Mucosa of stomach (tissue), 1 donor: ENCODE measurements around the gene SLC45A3.
A peak's percentile ranks its signal among the peaks of the same experiment; 100 is the strongest.

Experiments
- H3K27me3 ChIP-seq: one replicate; pipeline ENCODE4 v1.7.0; 2013; ENCODE audit warnings: mild to moderate bottlenecking, low read length; ENCODE audit not compliant: control insufficient read depth, insufficient read depth
- H3K36me3 ChIP-seq: one replicate; pipeline ENCODE4 v1.7.0; 2013; ENCODE audit warnings: low read length; ENCODE audit not compliant: control insufficient read depth, insufficient read depth
- H3K4me1 ChIP-seq: one replicate; pipeline ENCODE4 v1.7.0; 2013; ENCODE audit warnings: mild to moderate bottlenecking, low read length; ENCODE audit not compliant: control insufficient read depth, insufficient read depth
- H3K4me3 ChIP-seq: one replicate; pipeline ENCODE4 v1.7.0; 2013; ENCODE audit warnings: low read length
- H3K9ac ChIP-seq: one replicate; pipeline ENCODE4 v1.7.0; 2013; ENCODE audit warnings: mild to moderate bottlenecking, low read length, moderate library complexity
- H3K9me3 ChIP-seq: one replicate; pipeline ENCODE4 v1.7.0; 2013; ENCODE audit warnings: mild to moderate bottlenecking, low read length, moderate library complexity; ENCODE audit not compliant: control insufficient read depth
- donor health status: Pancreatic carcinoma.

SLC45A3 gene

DNA sequence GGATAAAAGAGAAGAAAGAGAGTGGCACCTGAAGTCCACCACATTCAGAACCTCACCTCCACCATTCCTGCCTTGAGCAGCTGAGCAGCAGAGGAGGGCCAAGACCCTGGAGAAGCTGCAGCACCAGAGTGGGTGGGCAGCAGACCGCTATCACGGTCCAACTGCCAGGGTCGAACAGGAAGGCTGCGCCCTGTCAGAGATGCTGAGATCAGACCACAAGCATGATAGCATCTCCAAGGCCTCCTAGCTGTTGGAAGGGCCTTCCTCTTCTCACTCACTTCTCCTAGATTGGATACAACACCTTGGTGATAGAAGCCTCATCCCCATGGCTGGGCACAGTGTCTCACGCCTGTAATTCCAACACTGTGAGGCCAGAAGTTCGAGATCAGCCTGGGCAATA lies 12.1 kb upstream of the SLC45A3 start:
- H3K4me3 ChIP-seq: no peak overlapping the region
- H3K4me1 ChIP-seq: no peaks in the 10 kb centered on the region

DNA sequence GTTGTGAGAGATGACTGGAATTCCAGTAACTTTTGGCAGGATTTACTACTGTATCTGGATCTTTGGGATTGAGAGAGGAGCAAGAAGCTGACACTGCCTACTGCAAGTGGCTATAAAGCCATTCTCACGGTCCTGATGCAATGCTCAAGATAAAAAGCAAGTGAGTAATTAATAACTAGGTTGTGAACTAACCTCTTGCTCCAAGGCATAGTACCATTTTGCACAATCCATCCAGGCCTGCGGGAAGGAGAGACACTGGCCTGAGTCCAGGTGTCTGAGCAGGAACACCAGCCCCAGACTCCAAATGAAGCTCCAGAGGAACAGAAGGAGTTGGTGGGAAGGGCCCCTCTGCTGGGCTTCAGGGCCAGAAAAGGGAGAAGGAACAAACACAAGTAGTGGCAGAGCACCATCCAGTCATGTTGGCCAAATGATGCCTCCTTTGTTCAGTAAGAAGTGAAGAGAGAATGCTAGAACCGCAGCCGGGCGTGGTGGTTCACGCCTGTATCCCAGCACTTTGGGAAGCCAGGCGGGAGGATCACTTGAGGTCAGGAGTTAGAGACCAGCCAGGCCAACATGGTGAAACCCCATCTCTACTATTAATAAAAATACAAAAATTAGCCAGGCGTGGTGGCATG lies 9.9 kb upstream of the SLC45A3 start:
- H3K9me3 ChIP-seq: no peaks in the 10 kb centered on the region
- H3K27me3 ChIP-seq: no peaks in the 10 kb centered on the region
- no peaks in the 10 kb centered on the region for H3K4me1 ChIP-seq
- H3K9ac ChIP-seq: no peak overlapping the region
- H3K4me3 ChIP-seq: no peak overlapping the region
- no peaks in the 10 kb centered on the region for H3K36me3 ChIP-seq

More for the DNA sequence above, 12.1 kb upstream of the SLC45A3 start:
- Histone ChIP-seq H3K27me3 (no peaks in the 10 kb centered on the region), H3K9me3 (no peaks in the 10 kb centered on the region), H3K9ac (no peak overlapping the region), H3K36me3 (no peaks in the 10 kb centered on the region)

DNA sequence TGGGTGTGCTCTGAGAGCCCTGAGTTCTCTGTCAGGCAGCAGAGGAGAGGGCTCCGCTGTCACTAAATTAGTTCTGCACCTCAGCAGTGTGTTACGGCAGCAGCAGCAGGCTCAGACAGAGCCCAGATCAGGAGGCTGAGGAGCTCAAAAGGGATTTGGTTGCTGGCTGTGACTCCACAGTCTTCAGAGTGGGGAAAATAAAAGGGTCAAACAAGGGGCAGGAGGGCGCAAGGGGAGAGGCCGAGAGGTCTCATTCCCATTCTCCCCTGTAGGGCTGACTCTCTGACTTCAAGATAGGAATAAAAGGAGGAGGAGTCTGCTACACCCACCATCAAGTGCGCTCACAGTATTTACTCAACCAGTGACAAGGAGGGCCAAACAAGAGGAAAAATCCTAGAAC lies 9.2 kb upstream of the SLC45A3 start:
- Histone ChIP-seq H3K4me1 (no peaks in the 10 kb centered on the region), H3K9ac (no peak overlapping the region), H3K36me3 (no peaks in the 10 kb centered on the region), H3K4me3 (no peak overlapping the region), H3K27me3 (no peaks in the 10 kb centered on the region), H3K9me3 (no peaks in the 10 kb centered on the region)

- H3K27me3 ChIP-seq: no peaks in the 10 kb centered on the region
These were observed 8.1 kb upstream of the SLC45A3 start for GRCh38 chr1:205688171-205689080.

GRCh38 chr1:205687242-205687641 lies 6.9 kb upstream of the SLC45A3 start:
- no peaks in the 10 kb centered on the region for H3K4me1 ChIP-seq

More at GRCh38 chr1:205688171-205689080, 8.1 kb upstream of the SLC45A3 start:
- Histone ChIP-seq H3K36me3 (no peaks in the 10 kb centered on the region), H3K9me3 (no peaks in the 10 kb centered on the region), H3K4me3 (no peak overlapping the region), H3K9ac (no peak overlapping the region), H3K4me1 (no peaks in the 10 kb centered on the region)

GRCh38 chr1:205681364-205681763 lies 1.1 kb upstream of the SLC45A3 start:
- H3K36me3 ChIP-seq: no peaks in the 10 kb centered on the region
- no peaks in the 10 kb centered on the region for H3K9me3 ChIP-seq
- H3K4me1 ChIP-seq: peaks cover 34% of the 10 kb centered on the region
- H3K4me3 ChIP-seq: no peak overlapping the region
- no peak overlapping the region for H3K9ac ChIP-seq
- H3K27me3 ChIP-seq: no peaks in the 10 kb centered on the region

More at GRCh38 chr1:205687242-205687641, 6.9 kb upstream of the SLC45A3 start:
- H3K27me3 ChIP-seq: no peaks in the 10 kb centered on the region
- no peak overlapping the region for H3K4me3 ChIP-seq
- H3K9ac ChIP-seq: no peak overlapping the region
- H3K9me3 ChIP-seq: no peaks in the 10 kb centered on the region
- no peaks in the 10 kb centered on the region for H3K36me3 ChIP-seq

GRCh38 chr1:205678286-205679111 lies 1.8 kb downstream of the SLC45A3 start:
- Histone ChIP-seq H3K27me3 (no peaks in the 10 kb centered on the region), H3K4me1 (peaks cover 51% of the 10 kb centered on the region), H3K9ac (peak overlapping the region; percentile 77), H3K4me3 (peak overlapping the region; percentile 63), H3K36me3 (no peaks in the 10 kb centered on the region), H3K9me3 (no peaks in the 10 kb centered on the region)

GRCh38 chr1:205677167-205677566 lies 3.1 kb downstream of the SLC45A3 start:
- H3K36me3 ChIP-seq: no peaks in the 10 kb centered on the region
- no peaks in the 10 kb centered on the region for H3K27me3 ChIP-seq
- H3K4me1 ChIP-seq: peaks cover 59% of the 10 kb centered on the region
- H3K4me3 ChIP-seq: no peak overlapping the region
- H3K9ac ChIP-seq: no peak overlapping the region
- H3K9me3 ChIP-seq: no peaks in the 10 kb centered on the region

- no peak overlapping the region for H3K4me3 ChIP-seq
- no peaks in the 10 kb centered on the region for H3K27me3 ChIP-seq
- no peaks in the 10 kb centered on the region for H3K9me3 ChIP-seq
- H3K4me1 ChIP-seq: peaks cover 59% of the 10 kb centered on the region
- no peaks in the 10 kb centered on the region for H3K36me3 ChIP-seq
- no peak overlapping the region for H3K9ac ChIP-seq
These were observed 3.7 kb downstream of the SLC45A3 start for GRCh38 chr1:205676597-205676996.

DNA sequence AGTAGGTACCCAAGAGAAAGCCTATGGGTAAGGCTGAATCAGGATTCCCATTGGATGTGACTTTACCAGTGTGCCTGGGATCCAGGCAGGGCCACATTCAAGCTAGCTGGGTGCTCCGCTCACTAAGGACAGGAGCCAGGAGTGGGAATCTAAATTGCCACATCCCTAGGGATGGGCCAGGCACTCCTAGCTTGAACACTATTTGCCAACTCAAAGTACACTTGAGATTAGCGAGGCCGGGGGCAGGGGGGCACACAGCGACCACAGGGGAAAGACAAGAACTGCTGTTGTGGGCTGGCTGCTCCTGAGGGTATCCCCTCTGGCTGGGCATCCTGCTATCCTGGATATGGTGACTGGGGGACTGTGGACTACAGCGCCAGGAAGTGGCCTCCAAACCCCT lies 4.3 kb downstream of the SLC45A3 start:
- H3K36me3 ChIP-seq: no peaks in the 10 kb centered on the region
- no peaks in the 10 kb centered on the region for H3K27me3 ChIP-seq
- H3K9ac ChIP-seq: no peak overlapping the region
- H3K9me3 ChIP-seq: no peaks in the 10 kb centered on the region
- H3K4me1 ChIP-seq: peaks cover 55% of the 10 kb centered on the region
- no peak overlapping the region for H3K4me3 ChIP-seq

- no peaks in the 10 kb centered on the region for H3K36me3 ChIP-seq
- no peaks in the 10 kb centered on the region for H3K9me3 ChIP-seq
- no peaks in the 10 kb centered on the region for H3K27me3 ChIP-seq
- H3K9ac ChIP-seq: peak overlapping the region; percentile 17
- no peak overlapping the region for H3K4me3 ChIP-seq
- H3K4me1 ChIP-seq: peaks cover 57% of the 10 kb centered on the region
These were observed 5.1 kb downstream of the SLC45A3 start for GRCh38 chr1:205675247-205675646.

DNA sequence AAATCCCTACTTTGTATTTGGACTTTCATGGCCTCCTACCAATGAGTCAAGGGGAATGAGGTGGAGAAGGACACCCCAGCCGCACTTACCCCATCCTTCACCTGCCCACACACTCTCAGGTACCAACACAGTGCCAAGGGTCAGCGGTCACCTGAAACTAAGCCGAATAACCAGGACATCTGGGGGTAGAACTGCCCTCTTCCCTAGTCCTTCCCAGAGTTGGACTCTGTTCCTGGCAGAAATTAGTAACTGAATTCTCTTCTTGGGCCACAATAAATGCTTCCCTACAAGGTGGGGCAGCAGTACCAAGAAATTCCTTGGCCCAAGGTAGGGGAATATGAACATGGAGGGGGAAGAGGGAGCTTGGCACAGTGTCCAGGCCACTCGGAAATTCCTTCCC lies 7.3 kb downstream of the SLC45A3 start:
- Histone ChIP-seq H3K27me3 (no peaks in the 10 kb centered on the region), H3K4me1 (peaks cover 66% of the 10 kb centered on the region), H3K9me3 (no peaks in the 10 kb centered on the region), H3K4me3 (no peak overlapping the region), H3K36me3 (no peaks in the 10 kb centered on the region), H3K9ac (no peak overlapping the region)
